ENCODE results near the gene AP2A1.

AP2A1 gene

DNA sequence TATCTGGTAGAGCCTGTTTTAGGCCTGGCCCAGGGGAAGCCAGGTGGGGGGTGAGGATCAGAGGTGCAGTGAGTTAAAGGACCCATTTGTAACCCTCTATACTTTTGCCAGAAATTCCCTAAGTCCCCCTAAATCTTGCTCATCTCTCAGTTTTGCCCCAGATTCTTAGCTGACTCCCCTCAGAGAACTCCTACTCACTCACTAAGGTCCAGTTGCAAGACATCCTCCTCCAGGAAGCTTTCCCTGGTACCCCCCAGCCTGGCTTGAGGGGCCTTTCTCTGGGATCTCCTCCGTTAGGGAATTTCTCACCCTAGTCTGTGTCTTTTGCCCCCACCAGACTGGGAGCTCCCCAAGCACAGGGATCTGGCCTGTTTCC lies 5.6 kb upstream of the AP2A1 start:
- TF ChIP-seq, protein P1, sequence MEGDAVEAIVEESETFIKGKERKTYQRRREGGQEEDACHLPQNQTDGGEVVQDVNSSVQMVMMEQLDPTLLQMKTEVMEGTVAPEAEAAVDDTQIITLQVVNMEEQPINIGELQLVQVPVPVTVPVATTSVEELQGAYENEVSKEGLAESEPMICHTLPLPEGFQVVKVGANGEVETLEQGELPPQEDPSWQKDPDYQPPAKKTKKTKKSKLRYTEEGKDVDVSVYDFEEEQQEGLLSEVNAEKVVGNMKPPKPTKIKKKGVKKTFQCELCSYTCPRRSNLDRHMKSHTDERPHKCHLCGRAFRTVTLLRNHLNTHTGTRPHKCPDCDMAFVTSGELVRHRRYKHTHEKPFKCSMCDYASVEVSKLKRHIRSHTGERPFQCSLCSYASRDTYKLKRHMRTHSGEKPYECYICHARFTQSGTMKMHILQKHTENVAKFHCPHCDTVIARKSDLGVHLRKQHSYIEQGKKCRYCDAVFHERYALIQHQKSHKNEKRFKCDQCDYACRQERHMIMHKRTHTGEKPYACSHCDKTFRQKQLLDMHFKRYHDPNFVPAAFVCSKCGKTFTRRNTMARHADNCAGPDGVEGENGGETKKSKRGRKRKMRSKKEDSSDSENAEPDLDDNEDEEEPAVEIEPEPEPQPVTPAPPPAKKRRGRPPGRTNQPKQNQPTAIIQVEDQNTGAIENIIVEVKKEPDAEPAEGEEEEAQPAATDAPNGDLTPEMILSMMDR (IDR thresholded peaks at IDR 0.05; ENCODE audit: low read depth, low read length), result no peak
- TF ChIP-seq POLR2A (IDR thresholded peaks at IDR 0.05; ENCODE audit: extremely low read depth, insufficient read length), result no peak
- no peak for TF ChIP-seq MYC (IDR thresholded peaks at IDR 0.05; ENCODE audit: low read depth, low read length)
- TF ChIP-seq, protein P2, sequence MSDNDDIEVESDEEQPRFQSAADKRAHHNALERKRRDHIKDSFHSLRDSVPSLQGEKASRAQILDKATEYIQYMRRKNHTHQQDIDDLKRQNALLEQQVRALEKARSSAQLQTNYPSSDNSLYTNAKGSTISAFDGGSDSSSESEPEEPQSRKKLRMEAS (IDR thresholded peaks at IDR 0.05; ENCODE audit: low read depth, low read length), result no peak
- peak overlapping the region; percentile 65 for H3K4me3 ChIP-seq (ENCODE audit: low read depth, low read length)
- no peak for DNase-seq (ENCODE audit: low read depth)

DNA sequence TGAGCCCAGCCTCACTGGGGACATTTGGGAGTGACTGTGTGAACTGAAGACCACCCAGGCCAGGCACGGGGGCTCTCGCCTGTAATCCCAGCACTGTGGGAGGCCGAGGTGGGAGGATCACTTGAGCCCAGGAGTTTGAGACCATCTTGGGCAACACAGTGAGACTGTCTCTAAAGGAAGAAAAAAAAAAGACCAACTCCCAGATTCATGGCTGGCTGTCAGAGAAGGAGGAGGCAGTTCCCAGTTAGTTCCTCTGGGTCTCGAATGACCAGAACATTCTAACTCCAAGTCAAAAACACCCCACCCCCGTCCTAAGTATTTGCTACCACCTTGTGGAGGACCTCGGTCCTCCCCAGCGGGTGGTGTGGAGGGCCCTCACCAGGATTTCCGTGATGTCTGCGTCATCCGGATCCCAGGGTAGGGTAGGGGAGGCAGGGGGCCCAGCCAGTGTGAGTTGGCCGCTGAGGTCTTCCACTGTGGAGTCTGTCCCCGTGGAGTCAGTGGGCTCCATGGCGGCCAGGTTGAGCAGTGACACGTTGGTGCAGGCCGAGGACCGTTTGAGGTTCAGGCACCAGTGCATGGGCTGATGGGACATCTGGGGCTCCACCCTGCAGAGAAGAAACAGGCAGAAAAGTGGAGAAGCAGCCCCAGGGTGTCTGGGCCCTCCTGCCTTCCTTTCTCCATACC lies 5.0 kb upstream of the AP2A1 start:
- TF ChIP-seq POLR2A (IDR thresholded peaks at IDR 0.05; ENCODE audit: extremely low read depth, insufficient read length), result peak; percentile 70
- TF ChIP-seq, protein P2 (IDR thresholded peaks at IDR 0.05; ENCODE audit: low read depth, low read length), result no peak
- TF ChIP-seq, protein P1 (IDR thresholded peaks at IDR 0.05; ENCODE audit: low read depth, low read length), result peak; percentile 47
- TF ChIP-seq MYC (IDR thresholded peaks at IDR 0.05; ENCODE audit: low read depth, low read length), result peak; percentile 68; the same call in 1 of the 2 replicates
- peak overlapping the region; percentile 65 for H3K4me3 ChIP-seq (ENCODE audit: low read depth, low read length)
- DNase-seq (ENCODE audit: low read depth), result peak; percentile 91

DNA sequence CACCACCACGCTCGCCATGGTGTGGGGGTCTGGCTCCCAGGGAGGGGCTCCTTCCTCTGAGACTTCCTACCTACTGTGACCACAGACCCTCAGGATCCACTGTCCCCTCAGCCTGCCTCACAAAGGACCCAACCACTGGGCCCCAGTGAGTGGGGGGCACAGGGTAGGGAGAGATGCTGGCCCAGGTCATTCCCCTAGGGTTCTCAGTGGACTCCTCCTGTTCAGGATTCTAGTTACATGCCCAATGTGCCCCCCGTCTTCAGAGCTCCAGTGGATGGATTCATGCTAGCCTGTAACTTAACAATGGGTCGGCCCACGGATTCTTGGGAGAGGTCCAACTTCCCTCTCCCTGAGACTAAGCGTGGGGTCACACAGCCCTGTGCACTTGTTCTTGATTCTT lies 3.6 kb upstream of the AP2A1 start, which contains the start of gene TSKS:
Gene TSKS, minus strand, starts transcription at position 77 of the 400 bp plus-strand sequence. Its CDS starts 59 bp downstream, at position 18.
- DNase-seq (ENCODE audit: low read depth), result no peak
- TF ChIP-seq, protein P2 (IDR thresholded peaks at IDR 0.05; ENCODE audit: low read depth, low read length), result no peak
- TF ChIP-seq, protein P1 (IDR thresholded peaks at IDR 0.05; ENCODE audit: low read depth, low read length), result no peak
- TF ChIP-seq POLR2A (IDR thresholded peaks at IDR 0.05; ENCODE audit: extremely low read depth, insufficient read length) (no peak), MYC (IDR thresholded peaks at IDR 0.05; ENCODE audit: low read depth, low read length) (no peak)

DNA sequence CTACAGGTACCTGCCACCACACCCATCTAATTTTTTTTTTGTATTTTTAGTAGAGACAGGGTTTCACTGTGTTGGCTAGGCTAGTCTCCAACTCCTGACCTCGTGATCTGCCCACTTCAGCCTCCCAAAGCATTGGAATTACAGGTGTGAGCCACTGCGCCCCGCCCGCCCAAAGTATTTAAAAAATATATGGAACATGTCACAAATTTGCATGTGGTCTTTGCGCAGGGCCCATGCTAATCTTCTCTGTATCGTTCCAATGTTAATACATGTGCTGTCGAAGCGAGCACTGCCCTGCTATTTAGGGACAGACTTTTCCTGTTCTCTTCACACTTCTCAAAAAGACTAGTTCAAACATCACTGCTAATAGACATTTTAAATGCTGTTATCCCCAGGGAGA lies 2.5 kb upstream of the AP2A1 start:
- TF ChIP-seq, protein P1 (IDR thresholded peaks at IDR 0.05; ENCODE audit: low read depth, low read length), result no peak
- no peak for TF ChIP-seq POLR2A (IDR thresholded peaks at IDR 0.05; ENCODE audit: extremely low read depth, insufficient read length)
- no peak for TF ChIP-seq MYC (IDR thresholded peaks at IDR 0.05; ENCODE audit: low read depth, low read length)
- TF ChIP-seq, protein P2 (IDR thresholded peaks at IDR 0.05; ENCODE audit: low read depth, low read length), result no peak
- no peak for DNase-seq (ENCODE audit: low read depth)
- H3K4me3 ChIP-seq (ENCODE audit: low read depth, low read length), result no peak overlapping the region

More for the DNA sequence above, 3.6 kb upstream of the AP2A1 start, which contains the start of gene TSKS:
- H3K4me3 ChIP-seq (ENCODE audit: low read depth, low read length), result peak within 1 kb of the TSS; percentile 65

DNA sequence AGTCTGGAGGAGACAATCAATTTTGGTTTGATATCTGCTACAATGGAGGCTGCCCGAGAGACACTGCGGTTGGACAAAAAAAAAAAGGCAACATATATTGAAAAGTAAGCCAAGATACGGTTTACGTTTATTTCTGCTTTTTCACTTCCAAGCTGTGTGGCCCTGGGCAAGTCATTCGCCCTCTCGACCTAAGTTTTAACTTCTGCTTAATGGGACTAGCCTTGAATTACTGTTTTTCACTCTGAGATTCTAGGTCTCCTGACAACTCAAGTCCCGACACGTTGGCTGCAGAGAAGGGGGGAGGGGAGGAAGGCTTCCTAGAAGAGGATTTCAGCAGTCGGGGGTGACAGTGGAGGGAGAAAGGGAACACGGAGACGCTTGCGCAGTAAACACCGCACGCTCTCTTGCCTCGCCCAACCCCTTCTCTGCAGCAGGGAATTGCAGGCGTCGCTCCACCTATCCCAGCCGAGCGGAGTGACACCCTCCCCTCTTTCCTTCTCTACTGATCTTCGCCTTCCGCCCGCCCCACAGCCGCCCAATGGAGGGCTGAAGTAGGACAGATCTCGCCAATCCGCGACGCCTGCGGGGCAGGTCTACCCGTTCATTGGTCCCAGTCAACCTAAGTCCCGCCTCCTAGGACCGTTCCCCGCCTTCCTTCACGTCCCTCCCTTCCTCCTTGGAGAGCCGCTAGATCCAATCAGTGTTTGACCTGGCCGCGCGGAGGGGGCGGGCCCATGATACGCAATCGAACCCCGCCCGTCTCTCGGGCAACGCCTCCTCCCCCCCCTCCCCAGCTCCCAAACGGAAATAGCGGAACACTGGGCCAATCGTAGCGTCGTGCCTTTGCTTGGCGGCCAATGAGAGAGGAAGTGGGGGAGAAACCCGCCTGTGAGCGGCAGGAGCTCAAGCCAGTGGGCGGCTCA lies 533 bp upstream of the AP2A1 start:
- TF ChIP-seq POLR2A (IDR thresholded peaks at IDR 0.05; ENCODE audit: extremely low read depth, insufficient read length), result peak; percentile 46
- TF ChIP-seq, protein P2 (IDR thresholded peaks at IDR 0.05; ENCODE audit: low read depth, low read length), result 0 out of 2 replicates have a peak, but pooled peaks have one; percentile 49
- TF ChIP-seq MYC (IDR thresholded peaks at IDR 0.05; ENCODE audit: low read depth, low read length), result peak; percentile 7; the same call in 1 of the 2 replicates
- TF ChIP-seq, protein P1 (IDR thresholded peaks at IDR 0.05; ENCODE audit: low read depth, low read length), result no peak
- DNase-seq (ENCODE audit: low read depth), result peak; percentile 100
- H3K4me3 ChIP-seq (ENCODE audit: low read depth, low read length), result peak overlapping the region; percentile 60

Data from NB4 (cell line).